OCI-LY7 (cell line): ENCODE data around the gene TEN1. TPM values are rescaled to one million over a fixed set of nuclear protein-coding genes. Genes with fewer than 3 reads are reported as not detected.
A peak's percentile ranks its signal among the peaks of the same experiment; 100 is the strongest.

Source experiments
- Bru-seq: library from RNA; stranded (reverse); fragments of 400-500 nt; gene quantifications from one replicate; lab custom pipeline; 2021; lab: Mats Ljungman, UMichigan
- BruChase-seq, 2 experiments: library from RNA; stranded (reverse); fragments of 400-500 nt; gene quantifications; one replicate each; lab custom pipeline; 2021; lab: Mats Ljungman, UMichigan
- BruUV-seq: library from RNA; stranded (reverse); fragments of 400-500 nt; replicated peaks from 2 replicates; lab custom pipeline; 2021; lab: Mats Ljungman, UMichigan
- CTCF ChIA-PET: fragments of 300-600 bp; sonication (Branson Sonifier 250); formaldehyde crosslinking; loops from one replicate; lab custom pipeline; 2022; ENCODE audit warnings: antibody characterized with exemption; ENCODE audit not compliant: unreplicated experiment; lab: Charles Lee
- POLR2A ChIA-PET: fragments of 300-600 bp; sonication (Branson Sonifier 250); formaldehyde crosslinking; loops from one replicate; lab custom pipeline; 2022; ENCODE audit warnings: antibody characterized with exemption; lab: Charles Lee
- DNase-seq: peaks from one replicate; pipeline ENCODE4 v3.0.0-alpha.2; 2015; ENCODE audit warnings: low spot score
- H2AFZ ChIP-seq: fragments of 200-600 bp; sonication (generic), shearing (Covaris generic); 2 replicates; pipeline ENCODE4 v1.6.1; 2014; ENCODE audit warnings: mild to moderate bottlenecking, antibody characterized with exemption, low read length, moderate library complexity
- H3K27ac ChIP-seq: fragments of 200-600 bp; sonication (generic); 2 replicates; pipeline ENCODE4 v1.5.1; 2014; ENCODE audit warnings: mixed run types, low read depth, mild to moderate bottlenecking, moderate library complexity, low read length, inconsistent platforms; ENCODE audit not compliant: poor library complexity, severe bottlenecking
- H3K36me3 ChIP-seq: fragments of 200-600 bp; sonication (generic); 2 replicates; pipeline ENCODE4 v1.6.1; 2014; ENCODE audit warnings: mild to moderate bottlenecking, antibody characterized with exemption, low read length, moderate library complexity, mixed read lengths; ENCODE audit not compliant: insufficient read depth
- H3K4me1 ChIP-seq: fragments of 200-600 bp; sonication (generic); 2 replicates; pipeline ENCODE4 v1.5.1; 2014; ENCODE audit warnings: mild to moderate bottlenecking, low read length; ENCODE audit not compliant: insufficient read depth, poor library complexity, severe bottlenecking
- H3K4me2 ChIP-seq: fragments of 200-600 bp; sonication (generic); 2 replicates; pipeline ENCODE4 v1.6.1; 2014; ENCODE audit warnings: mild to moderate bottlenecking, low read length
- H3K4me3 ChIP-seq: fragments of 200-600 bp; sonication (generic); 2 replicates; pipeline ENCODE4 v1.5.1; 2014; ENCODE audit warnings: mild to moderate bottlenecking, low read depth, low read length; ENCODE audit not compliant: poor library complexity, severe bottlenecking
- H3K79me2 ChIP-seq: fragments of 200-600 bp; sonication (generic); 2 replicates; pipeline ENCODE4 v1.6.1; 2016; ENCODE audit warnings: low read depth, mild to moderate bottlenecking, low read length, moderate library complexity, mixed read lengths; ENCODE audit not compliant: insufficient read depth
- H3K9me2 ChIP-seq: fragments of 200-600 bp; sonication (generic); 2 replicates; pipeline ENCODE4 v1.6.1; 2016; ENCODE audit warnings: mild to moderate bottlenecking, low read length, mixed read lengths; ENCODE audit not compliant: insufficient read depth
- H3K9me3 ChIP-seq: fragments of 200-600 bp; sonication (generic); 2 replicates; pipeline ENCODE4 v1.6.1; 2014; ENCODE audit warnings: mild to moderate bottlenecking, mixed run types, low read length, mixed read lengths
- H4K20me1 ChIP-seq: fragments of 200-600 bp; sonication (generic); 2 replicates; pipeline ENCODE4 v1.6.1; 2014; ENCODE audit warnings: mild to moderate bottlenecking, antibody characterized with exemption, low read length, moderate library complexity, mixed read lengths; ENCODE audit not compliant: insufficient read depth
- CTCF ChIP-seq: fragments of 200-600 bp; sonication (generic); conservative IDR thresholded peaks from 2 replicates; pipeline ENCODE4 v1.5.1; 2014; ENCODE audit warnings: mild to moderate bottlenecking, antibody characterized with exemption, low read length, moderate library complexity, mixed read lengths
- EZH2phosphoT487 ChIP-seq: fragments of 200-600 bp; sonication (generic); IDR thresholded peaks from 2 replicates; pipeline ENCODE4 v1.6.1; 2018; ENCODE audit warnings: low read depth, borderline replicate concordance, mild to moderate bottlenecking, mixed run types, antibody characterized with exemption, low read length, moderate library complexity, mixed read lengths
- intact Hi-C: fragments of 100-400 bp; cut with micrococcal nuclease; formaldehyde crosslinking; loops from one replicate; pipeline ENCODE4 v1.10.0; 2022; ENCODE audit not compliant: unreplicated experiment
- long read RNA-seq: library from polyadenylated mRNA; stranded (forward); transcript quantifications from one replicate; pipeline ENCODE4 v2.0.0, GENCODE V29; 2022
- total RNA-seq, 2 experiments: library from RNA; depleted of rRNA in 1 of 2; stranded (reverse); fragments of >200 nt in 1 of 2; shearing (Covaris generic) in 1 of 2; gene quantifications; 2 replicates each; pipeline ENCODE4 v1.2.3, GENCODE V29; 2014 to 2022

TEN1 gene, protein sequence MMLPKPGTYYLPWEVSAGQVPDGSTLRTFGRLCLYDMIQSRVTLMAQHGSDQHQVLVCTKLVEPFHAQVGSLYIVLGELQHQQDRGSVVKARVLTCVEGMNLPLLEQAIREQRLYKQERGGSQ
- 17.6 and 22.5 TPM in 2 replicates for total RNA-seq (2014; rRNA removed; shearing (Covaris generic))
- 18.2 and 22.5 TPM in 2 replicates for total RNA-seq (2022)
- Bru-seq, nascent RNA: percentile 58 among the genes with signal in this experiment
- BruChase-seq, experiment 1, labeled RNA remaining after a 6-hour chase: percentile 77 among the genes with signal in this experiment
- BruChase-seq, experiment 2, labeled RNA remaining after a 2-hour chase: percentile 78 among the genes with signal in this experiment
- long read RNA-seq, transcript TEN1-201 (4 exons, 994 nt): major isoform, 17 of 18 reads
- long read RNA-seq, partial matches to known transcripts: 1 of 18 reads
- long read RNA-seq, other reads (novel, unspliced or antisense): 0 of 18 reads

GRCh38 chr17:75978938-75979704 is at the start of gene TEN1, which contains the start of gene ACOX1:
TEN1 (plus strand) TSS chr17:75979240; CDS start chr17:75986193, 6,953 bp downstream.
ACOX1 (minus strand) TSS chr17:75979166; CDS start chr17:75979073, 93 bp downstream.
- POLR2A ChIA-PET: interaction anchor here (0.6 to 1.2 kb wide), 5 partner anchors 13 to 284 kb away, joined by 3 to 8 read pairs (median 3); no protein-coding TSS in a partner anchor
- no TSS peak for BruUV-seq
- peaks cover 24% of the 10 kb centered on the region; the same call in 1 of the 2 replicates for H3K79me2 ChIP-seq
- CTCF ChIA-PET: interaction anchor here (0.6 kb wide), 1 partner anchor 286 kb away, joined by 3 read pairs; the partner anchor contains the start of gene UBALD2
- peaks cover 52% of the 10 kb centered on the region for H3K4me1 ChIP-seq
- no peaks in the 10 kb centered on the region for H3K36me3 ChIP-seq
- no peaks in the 10 kb centered on the region for H3K9me2 ChIP-seq
- peak within 1 kb of the TSS; percentile 79 for H3K4me3 ChIP-seq
- H4K20me1 ChIP-seq: no peaks in the 10 kb centered on the region
- peak; percentile 66 for TF ChIP-seq CTCF
- no peak for TF ChIP-seq EZH2phosphoT487
- no peaks in the 10 kb centered on the region for H3K9me3 ChIP-seq
- intact Hi-C loops: loop anchor here (1.0 to 10.0 kb wide), 5 partner anchors 70 to 194 kb away; partner anchors contain the start of genes MRPL38, SRP68 and UNK
- peak within 1 kb of the TSS; percentile 86 for H3K4me2 ChIP-seq
- peak within 1 kb of the TSS; percentile 62 for H2AFZ ChIP-seq
- DNase-seq: peak; percentile 99
- H3K27ac ChIP-seq: peak within 1 kb of the TSS; percentile 69

DNA sequence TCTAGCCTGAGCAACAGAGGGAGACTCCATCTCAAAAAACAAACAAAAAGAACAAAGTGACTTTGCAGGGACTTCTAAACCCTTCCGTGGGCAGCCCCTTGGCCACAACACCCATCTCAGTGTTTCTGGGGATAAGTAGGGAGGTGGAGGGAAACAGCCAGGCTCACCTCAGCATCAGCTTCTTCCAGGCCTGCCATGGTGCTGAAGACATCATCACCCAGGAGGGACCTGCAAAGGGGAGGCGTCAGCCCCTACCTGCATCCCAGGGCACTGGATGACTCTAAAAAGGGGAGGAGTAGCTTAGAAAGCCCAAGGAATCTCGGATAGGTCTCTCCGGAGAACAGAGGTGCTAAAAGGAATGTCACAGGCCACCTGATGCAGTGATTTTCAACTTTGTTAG is 48.0 kb upstream of the TEN1 start:
- H3K9me2 ChIP-seq: no peaks in the 10 kb centered on the region
- no peak overlapping the region for H3K27ac ChIP-seq
- CTCF ChIA-PET: no interaction called here
- no peak overlapping the region for H3K4me2 ChIP-seq
- TF ChIP-seq EZH2phosphoT487 (no peak), CTCF (no peak)
- intact Hi-C loops: no loop called here
- no peaks in the 10 kb centered on the region for H3K79me2 ChIP-seq
- no peaks in the 10 kb centered on the region for H3K9me3 ChIP-seq
- no peak overlapping the region for H3K4me3 ChIP-seq
- H3K4me1 ChIP-seq: no peaks in the 10 kb centered on the region
- BruUV-seq: no TSS peak
- H3K36me3 ChIP-seq: no peaks in the 10 kb centered on the region; the same call in 1 of the 2 replicates
- no peak for DNase-seq
- POLR2A ChIA-PET: interaction anchor here (0.7 to 1.3 kb wide), 2 partner anchors 10 to 53 kb away, joined by 3 to 4 read pairs; partner anchors contain the start of gene FBF1
- no peak overlapping the region for H2AFZ ChIP-seq
- H4K20me1 ChIP-seq: no peaks in the 10 kb centered on the region
